Measurements from ENCODE around the gene SUOX.
"Not testable (repeated sequence)": the region's sequence is repeated elsewhere in the genome, so short reads cannot be mapped to it uniquely, and the experiment has no call there.

Gene SUOX

GRCh38 chr12:55996715-55997534 is at the start of gene SUOX:
SUOX (plus strand) TSS chr12:55997276; CDS start chr12:56002222, 4,946 bp downstream.
- peak; percentile 79 to 94 for DNase-seq

- no peak for DNase-seq
These were observed 41.7 kb upstream of the SUOX start for GRCh38 chr12:55955344-55955743.

- peak in 1 of 2 experiments; percentile 14 for DNase-seq
These were observed 41.1 kb upstream of the SUOX start for GRCh38 chr12:55955800-55956508.

GRCh38 chr12:55957106-55957859 is 39.8 kb upstream of the SUOX start:
- DNase-seq, result no peak

- DNase-seq, result no peak
These were observed 33.3 kb upstream of the SUOX start for GRCh38 chr12:55963760-55964159.

GRCh38 chr12:55965240-55965639 is 31.8 kb upstream of the SUOX start:
- DNase-seq, result no peak

GRCh38 chr12:55965941-55966407 is 31.1 kb upstream of the SUOX start, which contains the start of gene PMEL:
PMEL (minus strand) TSS chr12:55966042; CDS start chr12:55966011, 31 bp downstream.
- DNase-seq, result peak in 1 of 2 experiments; percentile 40

- peak; percentile 52 to 92 for DNase-seq
These were observed 30.4 kb upstream of the SUOX start, which contains the start of gene CDK2 for GRCh38 chr12:55966408-55967281. CDK2 (plus strand) TSS chr12:55966830; CDS start chr12:55967009, 179 bp downstream.

- no peak for DNase-seq
These were observed 27.7 kb upstream of the SUOX start for GRCh38 chr12:55969356-55969755.

GRCh38 chr12:55970775-55971174 is 26.3 kb upstream of the SUOX start:
- DNase-seq, result no peak

GRCh38 chr12:55972042-55972441 is 25.0 kb upstream of the SUOX start:
- no peak for DNase-seq

GRCh38 chr12:55972456-55972855 is 24.6 kb upstream of the SUOX start:
- no peak for DNase-seq

GRCh38 chr12:55972911-55973598 is 24.0 kb upstream of the SUOX start:
- peak in 1 of 2 experiments; percentile 31 for DNase-seq

- peak; percentile 100 for DNase-seq
These were observed 23.3 kb upstream of the SUOX start, which contains the start of gene RAB5B for GRCh38 chr12:55973599-55974307. RAB5B (plus strand) TSS chr12:55974078; CDS start chr12:55986961, 12,883 bp downstream.

- peak; percentile 43 to 63 for DNase-seq
These were observed 22.8 kb upstream of the SUOX start for GRCh38 chr12:55974308-55974730.

- no peak for DNase-seq
These were observed 18.7 kb upstream of the SUOX start for GRCh38 chr12:55978393-55978792.

GRCh38 chr12:55979069-55979468 is 18.0 kb upstream of the SUOX start:
- DNase-seq, result no peak

- not testable (repeated sequence) for DNase-seq
These were observed 15.2 kb upstream of the SUOX start for GRCh38 chr12:55981882-55982281.

GRCh38 chr12:55982319-55982936 is 14.6 kb upstream of the SUOX start:
- DNase-seq, result no peak
